ENCODE data around the gene PDE3A.

The PDE3A gene

DNA sequence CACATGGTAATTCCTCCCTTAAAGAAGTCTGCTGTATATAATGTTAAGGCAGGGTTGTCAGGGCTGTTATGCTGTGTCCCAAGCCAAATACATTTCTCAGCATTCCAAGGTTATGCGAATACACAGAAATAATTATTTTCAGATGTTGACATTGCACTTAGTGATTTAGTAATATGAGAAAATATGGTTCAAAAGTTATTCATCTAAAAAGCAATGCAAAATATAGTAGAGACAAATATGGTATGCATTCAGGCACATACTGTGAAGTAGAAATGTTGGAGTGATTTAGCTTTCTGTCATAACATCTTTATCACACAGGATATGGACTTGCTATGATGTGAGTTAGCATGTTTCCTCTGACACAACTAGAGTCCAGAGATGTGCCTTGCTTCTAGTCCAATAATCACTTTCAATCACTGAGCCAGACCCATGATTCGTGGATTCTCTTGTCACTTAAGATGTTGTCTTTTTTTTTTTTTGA, 70.0 kb downstream of the PDE3A start:
- TF ChIP-seq POLR2AphosphoS5 (IDR thresholded peaks at IDR 0.05; ENCODE audit: borderline replicate concordance, low read depth, low read length): no peak
- TF ChIP-seq FOXP2 (optimal IDR thresholded peaks at IDR 0.05; ENCODE audit: control extremely low read depth, extremely low read length, insufficient read depth): no peak
- TF ChIP-seq EZH2 (IDR thresholded peaks at IDR 0.05): no peak
- Histone ChIP-seq H3K36me3 (ENCODE audit: insufficient read depth, low read length) (no peaks in the 10 kb centered on the region), H3K27ac (0 out of 2 replicates have a peak overlapping the region, but pooled peaks have one; percentile 0), H3K4me3 (no peak overlapping the region), H3K9ac (ENCODE audit: insufficient read length) (no peak overlapping the region), H3K9me3 (ENCODE audit: low read depth, low read length) (no peaks in the 10 kb centered on the region)
- peak; percentile 37 for DNase-seq (ENCODE audit: low read depth, low spot score)

GRCh38 chr12:20439626-20440025, 71.3 kb downstream of the PDE3A start:
- Histone ChIP-seq H3K9me3 (ENCODE audit: low read depth, low read length) (no peaks in the 10 kb centered on the region), H3K27ac (no peak overlapping the region), H3K4me3 (no peak overlapping the region), H3K9ac (ENCODE audit: insufficient read length) (no peak overlapping the region), H3K36me3 (ENCODE audit: insufficient read depth, low read length) (no peaks in the 10 kb centered on the region)
- TF ChIP-seq FOXP2 (optimal IDR thresholded peaks at IDR 0.05; ENCODE audit: control extremely low read depth, extremely low read length, insufficient read depth): no peak
- no peak for TF ChIP-seq EZH2 (IDR thresholded peaks at IDR 0.05)
- TF ChIP-seq POLR2AphosphoS5 (IDR thresholded peaks at IDR 0.05; ENCODE audit: borderline replicate concordance, low read depth, low read length): no peak
- no peak for DNase-seq (ENCODE audit: low read depth, low spot score)

- TF ChIP-seq FOXP2 (optimal IDR thresholded peaks at IDR 0.05; ENCODE audit: control extremely low read depth, extremely low read length, insufficient read depth) (no peak), EZH2 (IDR thresholded peaks at IDR 0.05) (no peak), POLR2AphosphoS5 (IDR thresholded peaks at IDR 0.05; ENCODE audit: borderline replicate concordance, low read depth, low read length) (no peak)
- DNase-seq (ENCODE audit: low read depth, low spot score): no peak
- H3K9me3 ChIP-seq (ENCODE audit: low read depth, low read length): no peaks in the 10 kb centered on the region
- no peaks in the 10 kb centered on the region for H3K36me3 ChIP-seq (ENCODE audit: insufficient read depth, low read length)
- H3K27ac ChIP-seq: no peak overlapping the region
- no peak overlapping the region for H3K9ac ChIP-seq (ENCODE audit: insufficient read length)
- H3K4me3 ChIP-seq: no peak overlapping the region
These were observed 72.1 kb downstream of the PDE3A start for GRCh38 chr12:20440408-20440807.

DNA sequence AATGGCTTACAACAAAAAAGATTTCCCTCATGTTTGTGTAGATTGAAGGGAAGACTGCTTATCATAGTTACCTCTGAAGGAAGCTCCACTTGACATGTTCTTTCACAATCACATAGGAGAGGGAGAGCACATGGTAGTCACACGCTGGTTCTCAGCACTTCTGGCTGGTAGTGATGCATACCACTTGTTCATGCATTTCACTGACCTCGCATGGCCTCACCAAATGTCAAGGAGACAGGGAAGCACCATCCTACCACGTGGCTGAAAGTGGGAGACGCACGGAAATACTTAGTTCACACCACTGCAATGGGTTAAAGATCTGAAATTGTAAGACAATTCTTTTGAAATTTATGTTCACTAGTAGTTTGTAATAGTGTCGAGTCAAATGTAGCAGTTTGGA, 74.0 kb downstream of the PDE3A start:
- Histone ChIP-seq H3K9me3 (ENCODE audit: low read depth, low read length) (no peaks in the 10 kb centered on the region), H3K27ac (no peak overlapping the region), H3K36me3 (ENCODE audit: insufficient read depth, low read length) (no peaks in the 10 kb centered on the region), H3K9ac (ENCODE audit: insufficient read length) (no peak overlapping the region), H3K4me3 (no peak overlapping the region)
- TF ChIP-seq EZH2 (IDR thresholded peaks at IDR 0.05) (no peak), FOXP2 (optimal IDR thresholded peaks at IDR 0.05; ENCODE audit: control extremely low read depth, extremely low read length, insufficient read depth) (no peak), POLR2AphosphoS5 (IDR thresholded peaks at IDR 0.05; ENCODE audit: borderline replicate concordance, low read depth, low read length) (no peak)
- no peak for DNase-seq (ENCODE audit: low read depth, low spot score)

GRCh38 chr12:20443255-20443654, 74.9 kb downstream of the PDE3A start:
- Histone ChIP-seq H3K27ac (no peak overlapping the region), H3K9ac (ENCODE audit: insufficient read length) (no peak overlapping the region), H3K9me3 (ENCODE audit: low read depth, low read length) (no peaks in the 10 kb centered on the region), H3K36me3 (ENCODE audit: insufficient read depth, low read length) (no peaks in the 10 kb centered on the region), H3K4me3 (no peak overlapping the region)
- TF ChIP-seq POLR2AphosphoS5 (IDR thresholded peaks at IDR 0.05; ENCODE audit: borderline replicate concordance, low read depth, low read length): no peak
- no peak for TF ChIP-seq EZH2 (IDR thresholded peaks at IDR 0.05)
- TF ChIP-seq FOXP2 (optimal IDR thresholded peaks at IDR 0.05; ENCODE audit: control extremely low read depth, extremely low read length, insufficient read depth): no peak
- DNase-seq (ENCODE audit: low read depth, low spot score): no peak

DNA sequence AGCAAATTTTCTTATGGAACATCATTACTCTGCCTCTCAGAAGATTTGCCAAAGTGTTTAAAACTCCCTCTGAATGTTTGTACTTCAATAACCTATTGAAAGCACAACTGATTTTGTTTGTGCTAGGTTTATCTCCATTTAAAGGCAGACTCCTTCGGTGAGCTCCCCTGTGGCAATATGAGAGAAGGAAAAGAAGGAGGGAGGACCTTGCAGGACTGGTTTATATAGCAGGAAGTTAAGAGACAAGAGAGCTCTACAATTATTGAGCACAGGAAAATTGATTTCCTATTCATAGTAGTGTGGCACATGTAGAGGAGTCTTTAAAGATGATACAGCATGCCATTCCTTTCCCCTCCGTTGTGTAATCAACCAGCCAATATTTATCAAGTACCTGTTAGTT, 75.5 kb downstream of the PDE3A start:
- Histone ChIP-seq H3K4me3 (no peak overlapping the region), H3K9ac (ENCODE audit: insufficient read length) (no peak overlapping the region), H3K27ac (no peak overlapping the region), H3K9me3 (ENCODE audit: low read depth, low read length) (no peaks in the 10 kb centered on the region), H3K36me3 (ENCODE audit: insufficient read depth, low read length) (no peaks in the 10 kb centered on the region)
- TF ChIP-seq EZH2 (IDR thresholded peaks at IDR 0.05) (no peak), POLR2AphosphoS5 (IDR thresholded peaks at IDR 0.05; ENCODE audit: borderline replicate concordance, low read depth, low read length) (no peak), FOXP2 (optimal IDR thresholded peaks at IDR 0.05; ENCODE audit: control extremely low read depth, extremely low read length, insufficient read depth) (no peak)
- no peak for DNase-seq (ENCODE audit: low read depth, low spot score)

DNA sequence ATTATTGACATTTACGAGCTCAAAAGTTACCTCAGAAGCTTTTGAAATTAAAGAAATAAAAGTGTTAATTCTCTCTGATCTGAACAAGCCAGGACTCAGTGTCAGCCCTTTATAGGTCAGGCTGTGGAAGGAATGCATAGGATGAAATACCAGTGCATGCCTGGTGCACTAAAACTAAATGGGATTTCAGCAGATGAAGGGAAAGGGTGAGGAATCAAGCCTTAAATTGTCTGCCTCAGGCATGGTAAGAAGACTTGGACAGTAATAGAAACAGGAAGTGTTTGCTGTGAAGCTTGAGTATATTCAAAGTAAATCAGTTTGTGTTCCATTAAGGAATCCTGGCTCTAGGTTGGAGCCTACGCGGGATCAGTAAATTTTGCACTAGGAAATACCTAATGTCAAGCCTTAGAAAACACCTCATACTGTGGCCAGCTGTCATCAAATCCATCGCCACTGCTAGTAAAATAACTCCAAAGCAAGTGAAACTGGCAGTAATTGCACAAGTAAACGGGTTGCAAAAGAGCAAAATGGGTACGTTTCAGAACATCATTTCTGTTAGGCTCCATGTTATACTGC, 76.3 kb downstream of the PDE3A start:
- Histone ChIP-seq H3K36me3 (ENCODE audit: insufficient read depth, low read length) (no peaks in the 10 kb centered on the region), H3K9ac (ENCODE audit: insufficient read length) (no peak overlapping the region), H3K27ac (no peak overlapping the region), H3K9me3 (ENCODE audit: low read depth, low read length) (no peaks in the 10 kb centered on the region), H3K4me3 (no peak overlapping the region)
- no peak for DNase-seq (ENCODE audit: low read depth, low spot score)
- TF ChIP-seq POLR2AphosphoS5 (IDR thresholded peaks at IDR 0.05; ENCODE audit: borderline replicate concordance, low read depth, low read length): no peak
- TF ChIP-seq FOXP2 (optimal IDR thresholded peaks at IDR 0.05; ENCODE audit: control extremely low read depth, extremely low read length, insufficient read depth): no peak

GRCh38 chr12:20445687-20446086, 77.3 kb downstream of the PDE3A start:
- Histone ChIP-seq H3K36me3 (ENCODE audit: insufficient read depth, low read length) (no peaks in the 10 kb centered on the region), H3K9me3 (ENCODE audit: low read depth, low read length) (no peaks in the 10 kb centered on the region), H3K4me3 (no peak overlapping the region), H3K27ac (no peak overlapping the region), H3K9ac (ENCODE audit: insufficient read length) (no peak overlapping the region)
- TF ChIP-seq FOXP2 (optimal IDR thresholded peaks at IDR 0.05; ENCODE audit: control extremely low read depth, extremely low read length, insufficient read depth) (no peak), EZH2 (IDR thresholded peaks at IDR 0.05) (no peak), POLR2AphosphoS5 (IDR thresholded peaks at IDR 0.05; ENCODE audit: borderline replicate concordance, low read depth, low read length) (no peak)
- DNase-seq (ENCODE audit: low read depth, low spot score): no peak

DNA sequence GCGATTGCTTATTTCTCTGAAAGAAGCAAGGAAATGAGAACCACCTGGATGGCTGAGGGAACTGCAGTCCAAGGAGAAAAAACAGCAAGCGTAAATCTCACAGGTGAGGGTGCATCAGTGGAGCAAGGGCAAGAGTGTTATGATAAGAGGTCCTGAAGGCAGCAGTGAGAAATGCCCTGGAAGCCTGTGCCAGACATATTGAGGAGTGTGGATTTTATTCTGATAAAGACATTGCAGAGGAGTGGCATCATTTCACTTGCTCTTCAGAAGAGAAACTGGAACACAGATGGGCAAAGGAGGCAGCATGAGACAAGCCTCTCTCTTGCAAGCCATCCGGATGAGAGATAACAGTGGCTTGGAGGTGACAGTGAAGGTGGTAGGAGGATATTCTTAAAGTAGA, 78.5 kb downstream of the PDE3A start:
- TF ChIP-seq POLR2AphosphoS5 (IDR thresholded peaks at IDR 0.05; ENCODE audit: borderline replicate concordance, low read depth, low read length) (no peak), FOXP2 (optimal IDR thresholded peaks at IDR 0.05; ENCODE audit: control extremely low read depth, extremely low read length, insufficient read depth) (no peak), EZH2 (IDR thresholded peaks at IDR 0.05) (no peak)
- no peaks in the 10 kb centered on the region for H3K36me3 ChIP-seq (ENCODE audit: insufficient read depth, low read length)
- DNase-seq (ENCODE audit: low read depth, low spot score): no peak
- H3K9me3 ChIP-seq (ENCODE audit: low read depth, low read length): no peaks in the 10 kb centered on the region
- no peak overlapping the region for H3K4me3 ChIP-seq
- H3K9ac ChIP-seq (ENCODE audit: insufficient read length): no peak overlapping the region
- no peak overlapping the region for H3K27ac ChIP-seq

Data from SK-N-MC (cell line).